NK-92 (cell line): ENCODE data around the gene TFPT.

Experiments used
- DNase-seq: peaks from one replicate; lab custom pipeline; 2025; ENCODE audit not compliant: unreplicated experiment; lab: John Stamatoyannopoulos, UW

Gene TFPT

GRCh38 chr19:54081032-54081431, 34.4 kb downstream of the TFPT start, which contains the start of gene TARM1:
TARM1 (minus strand) TSS chr19:54081365; CDS start chr19:54081340, 25 bp downstream.
- no peak for DNase-seq

DNA sequence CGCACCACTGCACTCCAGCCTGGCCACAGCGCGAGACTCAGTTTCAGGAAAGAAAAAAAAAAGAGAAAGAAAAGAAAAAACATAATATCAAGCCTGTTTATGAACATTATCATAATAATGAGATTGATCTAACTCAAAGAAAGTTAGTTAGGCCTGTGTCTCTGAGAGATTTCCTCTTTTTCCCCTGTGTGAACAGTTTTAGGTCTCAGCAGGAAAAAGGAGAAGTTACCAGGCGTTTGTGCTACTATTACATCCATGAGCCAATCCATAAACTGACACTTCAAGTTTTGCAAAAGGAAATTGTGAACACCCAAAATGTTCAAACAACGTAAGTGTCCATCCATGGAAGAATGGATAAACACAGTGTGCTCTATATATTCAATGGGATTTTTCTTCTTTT, 38.1 kb downstream of the TFPT start:
- no peak for DNase-seq

DNA sequence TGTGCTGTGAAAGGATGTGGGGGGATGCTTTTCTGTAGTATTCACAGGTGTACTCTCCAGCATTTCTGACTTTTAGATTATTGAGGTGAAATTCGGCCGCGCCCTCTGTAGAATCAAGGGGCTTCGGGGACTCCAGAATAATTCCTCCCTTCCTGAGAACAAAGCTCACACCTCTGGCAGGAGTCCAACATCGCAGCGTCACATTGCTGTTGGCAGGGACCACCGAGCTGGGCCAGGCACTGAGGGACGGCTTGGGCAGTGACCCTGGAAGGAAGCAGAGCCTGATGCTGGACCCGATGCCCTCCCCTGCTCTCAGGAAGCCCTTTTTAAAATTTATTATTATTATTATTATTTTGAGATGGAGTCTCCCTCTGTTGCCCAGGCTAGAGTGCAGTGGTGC, 40.6 kb downstream of the TFPT start:
- no peak for DNase-seq

DNA sequence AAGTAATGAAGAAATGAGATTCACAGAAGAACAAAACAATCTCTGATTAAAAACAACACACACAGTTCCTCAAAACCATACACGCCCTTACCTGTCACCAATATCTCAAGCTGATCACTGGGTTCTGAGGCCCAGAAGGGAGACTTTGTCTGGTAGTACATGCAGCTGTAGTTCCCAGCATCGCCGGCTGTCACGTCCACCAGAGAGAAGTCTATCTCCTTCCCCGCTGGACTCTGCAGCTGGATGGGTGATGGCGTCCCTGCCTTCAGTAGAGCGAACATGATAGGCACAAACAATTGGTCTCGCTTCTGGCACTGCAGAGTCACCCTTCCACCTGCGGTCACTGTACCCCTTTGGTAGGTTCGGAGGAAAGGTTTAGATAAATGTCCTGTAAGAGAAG, 41.6 kb downstream of the TFPT start:
- no peak for DNase-seq

DNA sequence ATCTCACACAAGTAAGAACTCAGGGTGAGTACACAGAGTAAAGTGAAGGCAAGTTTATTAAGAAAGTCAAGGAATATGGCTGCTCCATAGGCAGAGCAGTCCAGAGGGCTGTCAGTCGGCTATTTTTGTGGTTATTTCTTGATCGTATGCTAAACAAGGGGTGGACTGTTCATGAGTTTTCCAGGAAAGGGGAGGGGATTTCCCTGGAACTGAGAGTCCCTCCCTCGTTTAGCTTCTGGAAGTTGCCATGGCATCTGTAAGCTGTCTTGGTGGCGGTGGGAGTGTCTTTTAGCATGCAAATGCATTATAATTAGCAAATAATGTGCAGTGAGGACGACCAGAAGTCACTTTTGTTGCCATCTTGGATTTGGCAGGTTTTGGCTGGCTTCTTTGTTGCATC, 46.0 kb downstream of the TFPT start:
- DNase-seq: no peak

- DNase-seq: no peak
These were observed 51.9 kb downstream of the TFPT start, which contains the start of gene VSTM1 for GRCh38 chr19:54063350-54064116. VSTM1 (minus strand) TSS chr19:54063897; CDS start chr19:54063777, 120 bp downstream.

DNA sequence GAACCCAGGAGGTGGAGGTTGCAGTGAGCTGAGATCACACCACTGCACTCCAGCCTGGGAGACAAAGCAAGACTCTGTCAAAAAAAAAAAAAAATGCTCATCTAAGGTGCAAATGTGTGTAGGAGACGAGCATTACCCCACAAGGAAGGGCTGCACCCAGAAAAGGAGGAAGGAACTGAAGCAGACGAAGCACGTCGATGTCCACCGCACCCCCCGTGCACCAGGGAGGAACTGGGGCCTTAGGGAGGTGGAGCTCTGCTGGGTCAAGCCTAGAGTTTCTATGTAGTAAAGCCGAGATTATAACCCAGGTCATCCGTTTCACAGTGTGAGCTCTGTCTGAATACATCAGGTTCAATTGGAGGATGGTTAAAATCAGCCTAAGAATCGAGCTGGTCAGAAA, 52.8 kb downstream of the TFPT start:
- DNase-seq: no peak
